GM12801 (cell line): ENCODE measurements around the gene TOX3.

Experiments used
- CTCF ChIP-seq: IDR thresholded peaks from one replicate; pipeline ENCODE4 v1.5.1; 2011; ENCODE audit warnings: control low read depth; ENCODE audit not compliant: insufficient read length; ENCODE audit errors: extremely low read depth

Gene TOX3

DNA sequence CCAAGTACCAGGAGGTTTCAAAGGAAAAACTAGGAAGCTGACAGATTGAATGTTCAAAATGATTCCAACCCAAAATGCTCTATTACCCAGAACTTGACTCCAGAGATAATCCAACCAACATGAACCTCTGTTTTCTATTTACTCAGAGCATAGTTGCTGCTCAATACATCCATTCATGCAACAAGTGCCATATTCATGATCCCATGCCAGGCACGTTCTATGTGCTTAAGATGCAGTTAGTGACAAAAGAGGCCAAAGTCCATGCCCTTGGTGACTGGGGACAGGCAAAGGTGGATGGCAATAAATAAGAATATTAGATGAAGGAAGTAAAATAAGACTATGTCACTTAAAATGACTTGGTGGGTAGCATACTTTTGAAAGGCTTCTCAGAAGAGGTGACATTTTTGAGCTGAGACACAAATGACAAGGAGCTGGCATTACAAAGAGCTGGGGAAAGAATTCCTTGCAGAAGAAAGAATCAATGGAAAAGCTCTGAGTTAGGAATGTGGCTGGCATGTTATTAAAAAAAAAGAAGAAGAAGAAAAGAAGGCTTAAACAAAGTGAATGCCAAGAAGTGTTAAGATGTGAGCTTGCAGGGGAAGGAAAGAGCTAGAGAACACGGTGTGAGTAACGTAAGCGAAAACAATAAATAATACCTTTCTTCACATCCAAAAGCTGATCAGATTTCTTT is 34.5 kb downstream of the TOX3 start:
- TF ChIP-seq CTCF = no peak

- TF ChIP-seq CTCF = no peak
Observed at GRCh38 chr16:52501746-52502145, 45.2 kb downstream of the TOX3 start.

DNA sequence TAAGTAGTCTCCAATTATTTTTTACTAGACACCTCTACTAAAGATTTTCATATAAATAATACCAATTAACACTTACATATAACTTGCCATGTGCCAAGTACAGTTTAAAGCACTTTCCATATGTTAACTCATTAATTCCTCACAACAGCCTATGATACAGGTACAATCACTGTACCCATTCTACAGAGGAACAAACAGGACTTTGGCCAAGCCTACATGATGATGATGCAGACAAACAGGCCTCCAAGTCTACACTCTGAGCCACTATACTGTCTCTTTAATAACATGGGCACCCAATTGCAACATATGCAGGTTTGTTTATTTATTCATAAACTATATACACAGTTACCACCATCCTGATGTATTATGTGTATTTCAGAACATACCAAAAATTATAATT is 46.0 kb downstream of the TOX3 start:
- no peak for TF ChIP-seq CTCF

GRCh38 chr16:52499060-52499440 is 47.9 kb downstream of the TOX3 start:
- TF ChIP-seq CTCF = no peak

GRCh38 chr16:52498328-52499059 is 48.4 kb downstream of the TOX3 start:
- TF ChIP-seq CTCF = no peak

GRCh38 chr16:52497067-52497816 is 49.7 kb downstream of the TOX3 start:
- no peak for TF ChIP-seq CTCF
